ENCODE data around the gene CCDC88C.

The CCDC88C gene

DNA sequence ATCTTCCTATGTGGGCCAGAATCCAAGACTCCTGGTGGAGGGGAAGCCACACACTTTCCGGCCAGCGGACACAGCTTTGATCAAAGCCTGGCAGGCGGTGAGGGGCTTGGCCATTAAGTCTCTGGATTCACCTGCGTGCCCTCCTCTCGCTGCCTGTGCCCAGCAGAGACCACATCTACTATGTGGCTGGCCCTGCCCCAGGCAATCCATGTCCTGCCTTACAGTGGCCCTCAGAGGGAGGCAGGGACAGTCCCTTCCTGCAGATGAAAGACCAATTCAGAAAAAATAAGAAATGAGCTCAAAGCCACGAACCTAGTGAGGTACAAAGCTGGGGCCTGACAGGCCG lies 90.4 kb downstream of the CCDC88C start:
- no peak overlapping the region for H3K9ac ChIP-seq (ENCODE audit: low read depth, low read length)
- no peak for TF ChIP-seq EZH2 (IDR thresholded peaks at IDR 0.05; ENCODE audit: borderline replicate concordance, low read depth, low read length, severe bottlenecking)
- TF ChIP-seq, protein P1, sequence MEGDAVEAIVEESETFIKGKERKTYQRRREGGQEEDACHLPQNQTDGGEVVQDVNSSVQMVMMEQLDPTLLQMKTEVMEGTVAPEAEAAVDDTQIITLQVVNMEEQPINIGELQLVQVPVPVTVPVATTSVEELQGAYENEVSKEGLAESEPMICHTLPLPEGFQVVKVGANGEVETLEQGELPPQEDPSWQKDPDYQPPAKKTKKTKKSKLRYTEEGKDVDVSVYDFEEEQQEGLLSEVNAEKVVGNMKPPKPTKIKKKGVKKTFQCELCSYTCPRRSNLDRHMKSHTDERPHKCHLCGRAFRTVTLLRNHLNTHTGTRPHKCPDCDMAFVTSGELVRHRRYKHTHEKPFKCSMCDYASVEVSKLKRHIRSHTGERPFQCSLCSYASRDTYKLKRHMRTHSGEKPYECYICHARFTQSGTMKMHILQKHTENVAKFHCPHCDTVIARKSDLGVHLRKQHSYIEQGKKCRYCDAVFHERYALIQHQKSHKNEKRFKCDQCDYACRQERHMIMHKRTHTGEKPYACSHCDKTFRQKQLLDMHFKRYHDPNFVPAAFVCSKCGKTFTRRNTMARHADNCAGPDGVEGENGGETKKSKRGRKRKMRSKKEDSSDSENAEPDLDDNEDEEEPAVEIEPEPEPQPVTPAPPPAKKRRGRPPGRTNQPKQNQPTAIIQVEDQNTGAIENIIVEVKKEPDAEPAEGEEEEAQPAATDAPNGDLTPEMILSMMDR (IDR thresholded peaks at IDR 0.05; ENCODE audit: borderline replicate concordance, extremely low read depth, low read length, poor library complexity, severe bottlenecking), result no peak

GRCh38 chr14:91326514-91327249 lies 90.9 kb downstream of the CCDC88C start:
- TF ChIP-seq, protein P1 (IDR thresholded peaks at IDR 0.05; ENCODE audit: borderline replicate concordance, extremely low read depth, low read length, poor library complexity, severe bottlenecking), result no peak
- TF ChIP-seq EZH2 (IDR thresholded peaks at IDR 0.05; ENCODE audit: borderline replicate concordance, low read depth, low read length, severe bottlenecking), result no peak
- DNase-seq (no peak), ATAC-seq (ENCODE audit: insufficient read depth, low read depth) (no peak)
- Histone ChIP-seq H3K4me1 (ENCODE audit: insufficient read depth, low read length) (peaks cover 23% of the 10 kb centered on the region), H2AFZ (ENCODE audit: low read depth, low read length) (no peak overlapping the region), H3K27ac (ENCODE audit: low read length) (no peak overlapping the region), H3K79me2 (ENCODE audit: insufficient read depth, low read length) (0 out of 2 replicates have a peak, but pooled peaks cover 3% of the 10 kb centered on the region), H3K4me3 (ENCODE audit: low read depth in 1 of 2, low read length in 2 of 2) (no peak overlapping the region), H3K9me3 (ENCODE audit: insufficient read depth, low read length, severe bottlenecking) (no peaks in the 10 kb centered on the region), H3K36me3 (ENCODE audit: insufficient read depth, low read length) (peaks cover 93% of the 10 kb centered on the region), H3K9ac (ENCODE audit: low read depth, low read length) (no peak overlapping the region), H4K20me1 (ENCODE audit: insufficient read depth, low read length) (peaks cover 20% of the 10 kb centered on the region), H3K4me2 (ENCODE audit: insufficient read depth, low read length) (no peak overlapping the region), H3K27me3 (ENCODE audit: insufficient read depth, low read length, poor library complexity) (no peaks in the 10 kb centered on the region)

More for the DNA sequence above, 90.4 kb downstream of the CCDC88C start:
- no peak overlapping the region for H3K4me3 ChIP-seq (ENCODE audit: low read depth in 1 of 2, low read length in 2 of 2)
- H3K4me1 ChIP-seq (ENCODE audit: insufficient read depth, low read length), result peaks cover 23% of the 10 kb centered on the region
- peaks cover 22% of the 10 kb centered on the region for H4K20me1 ChIP-seq (ENCODE audit: insufficient read depth, low read length)
- H3K27ac ChIP-seq (ENCODE audit: low read length), result no peak overlapping the region
- no peaks in the 10 kb centered on the region for H3K9me3 ChIP-seq (ENCODE audit: insufficient read depth, low read length, severe bottlenecking)
- DNase-seq (no peak), ATAC-seq (ENCODE audit: insufficient read depth, low read depth) (no peak)
- H3K27me3 ChIP-seq (ENCODE audit: insufficient read depth, low read length, poor library complexity), result no peaks in the 10 kb centered on the region
- H3K79me2 ChIP-seq (ENCODE audit: insufficient read depth, low read length), result 0 out of 2 replicates have a peak, but pooled peaks cover 3% of the 10 kb centered on the region
- no peak overlapping the region for H3K4me2 ChIP-seq (ENCODE audit: insufficient read depth, low read length)
- H3K36me3 ChIP-seq (ENCODE audit: insufficient read depth, low read length), result peaks cover 92% of the 10 kb centered on the region
- no peak overlapping the region for H2AFZ ChIP-seq (ENCODE audit: low read depth, low read length)

- Histone ChIP-seq H3K9ac (ENCODE audit: low read depth, low read length) (peak overlapping the region; percentile 55), H3K4me2 (ENCODE audit: insufficient read depth, low read length) (peak overlapping the region; percentile 72), H3K36me3 (ENCODE audit: insufficient read depth, low read length) (peaks cover 94% of the 10 kb centered on the region), H2AFZ (ENCODE audit: low read depth, low read length) (peak overlapping the region; percentile 69), H3K9me3 (ENCODE audit: insufficient read depth, low read length, severe bottlenecking) (no peaks in the 10 kb centered on the region), H3K27me3 (ENCODE audit: insufficient read depth, low read length, poor library complexity) (no peaks in the 10 kb centered on the region), H3K27ac (ENCODE audit: low read length) (peak overlapping the region; percentile 86), H3K4me1 (ENCODE audit: insufficient read depth, low read length) (peaks cover 23% of the 10 kb centered on the region), H3K79me2 (ENCODE audit: insufficient read depth, low read length) (0 out of 2 replicates have a peak, but pooled peaks cover 3% of the 10 kb centered on the region), H3K4me3 (ENCODE audit: low read depth in 1 of 2, low read length in 2 of 2) (peak overlapping the region in 1 of 2 experiments; percentile 53; a peak in 2 of 4 replicates), H4K20me1 (ENCODE audit: insufficient read depth, low read length) (0 out of 2 replicates have a peak, but pooled peaks cover 4% of the 10 kb centered on the region)
- DNase-seq, result no peak
- ATAC-seq (ENCODE audit: insufficient read depth, low read depth), result no peak
- TF ChIP-seq, protein P1 (IDR thresholded peaks at IDR 0.05; ENCODE audit: borderline replicate concordance, extremely low read depth, low read length, poor library complexity, severe bottlenecking), result no peak
- TF ChIP-seq EZH2 (IDR thresholded peaks at IDR 0.05; ENCODE audit: borderline replicate concordance, low read depth, low read length, severe bottlenecking), result no peak
These were observed 92.7 kb downstream of the CCDC88C start for GRCh38 chr14:91324606-91325575.

All from DND-41 (cell line).